Gastrocnemius medialis (tissue), 4 donors: ENCODE results near the gene BPIFB2. TPM values are rescaled to one million over a fixed set of nuclear protein-coding genes. Genes with fewer than 3 reads are reported as not detected.

Experiments
- ATAC-seq, 2 donors: fragments of 150-250 bp; one replicate each; pipeline ENCODE4 v1.9.1; 2016
- DNase-seq, 2 donors: peaks; one replicate each; pipeline ENCODE4 v3.0.0-alpha.2; 2019
- H3K27ac ChIP-seq, 4 donors: fragments of 200-600 bp; sonication (generic); 1 replicate in 1 of 4; 2 replicates in 3 of 4; pipeline ENCODE4 v1.5.1; 2016 to 2018; ENCODE audit warnings: mild to moderate bottlenecking in 2 of 4, moderate library complexity in 1 of 4
- H3K27me3 ChIP-seq, 3 donors: fragments of 200-600 bp; sonication (generic) in 2 of 3; 1 replicate in 1 of 3; 2 replicates in 2 of 3; pipeline versions ENCODE4 v1.5.1 to v1.6.0; 2016 to 2019; ENCODE audit warnings: mild to moderate bottlenecking in 1 of 3, moderate library complexity in 1 of 3
- H3K36me3 ChIP-seq, 2 donors: fragments of 200-600 bp; sonication (generic) in 1 of 2; one replicate each; pipeline ENCODE4 v1.5.1; 2017 to 2018
- H3K4me1 ChIP-seq, 2 donors: fragments of 200-600 bp; sonication (generic) in 1 of 2; one replicate each; pipeline ENCODE4 v1.5.1; 2016 to 2017; ENCODE audit warnings: mild to moderate bottlenecking in 2 of 2
- H3K4me3 ChIP-seq, 4 donors: fragments of 200-600 bp; sonication (generic) in 3 of 4; 1 replicate in 1 of 4; 2 replicates in 3 of 4; pipeline ENCODE4 v1.5.1; 2016 to 2019; ENCODE audit warnings: mild to moderate bottlenecking in 2 of 4
- H3K9me3 ChIP-seq, 3 donors: fragments of 200-600 bp; sonication (generic) in 2 of 3; 1 replicate in 1 of 3; 2 replicates in 2 of 3; pipeline ENCODE4 v1.5.1; 2016 to 2019
- POLR2A ChIP-seq, 2 donors: fragments of 450-650 bp; IDR thresholded peaks; one replicate each; pipeline ENCODE4 v1.6.1; 2017; ENCODE audit warnings: antibody characterized with exemption in 2 of 2, mild to moderate bottlenecking in 2 of 2, moderate library complexity in 2 of 2
- in situ Hi-C, 4 donors: fragments of 200-750 bp; cut with MboI; loops; one replicate each; pipeline versions ENCODE4 v1.15.0 to v1.8.0; 2017; ENCODE audit warnings: low sequenced_read_pairs in 4 of 4
- intact Hi-C: fragments of 100-400 bp; cut with DNase I; formaldehyde crosslinking; loops from one replicate; pipeline ENCODE4 v1.15.1; 2023; ENCODE audit warnings: low total_unique reads
- total RNA-seq, 4 donors: library from RNA; depleted of rRNA; stranded (reverse); fragments of >200 nt; gene quantifications; one replicate each; pipeline versions ENCODE4 v1.1.0 to v1.2.3, GENCODE V29; 2016
- TF ChIP-seq, protein P1 (sequence below), 5 experiments: fragments of 450-650 bp in 3 of 5; fragments of 200-600 bp in 2 of 5; sonication (generic) in 2 of 5; IDR thresholded peaks in 4 of 5; conservative IDR thresholded peaks in 1 of 5; 1 replicate in 4 of 5; 2 replicates in 1 of 5; pipeline ENCODE4 v1.5.1; 2016 to 2019; ENCODE audit warnings: antibody characterized with exemption in 5 of 5, mild to moderate bottlenecking in 3 of 5, moderate library complexity in 3 of 5

The BPIFB2 gene
- total RNA-seq, 4 donors from 2014 or later, result not detected

DNA sequence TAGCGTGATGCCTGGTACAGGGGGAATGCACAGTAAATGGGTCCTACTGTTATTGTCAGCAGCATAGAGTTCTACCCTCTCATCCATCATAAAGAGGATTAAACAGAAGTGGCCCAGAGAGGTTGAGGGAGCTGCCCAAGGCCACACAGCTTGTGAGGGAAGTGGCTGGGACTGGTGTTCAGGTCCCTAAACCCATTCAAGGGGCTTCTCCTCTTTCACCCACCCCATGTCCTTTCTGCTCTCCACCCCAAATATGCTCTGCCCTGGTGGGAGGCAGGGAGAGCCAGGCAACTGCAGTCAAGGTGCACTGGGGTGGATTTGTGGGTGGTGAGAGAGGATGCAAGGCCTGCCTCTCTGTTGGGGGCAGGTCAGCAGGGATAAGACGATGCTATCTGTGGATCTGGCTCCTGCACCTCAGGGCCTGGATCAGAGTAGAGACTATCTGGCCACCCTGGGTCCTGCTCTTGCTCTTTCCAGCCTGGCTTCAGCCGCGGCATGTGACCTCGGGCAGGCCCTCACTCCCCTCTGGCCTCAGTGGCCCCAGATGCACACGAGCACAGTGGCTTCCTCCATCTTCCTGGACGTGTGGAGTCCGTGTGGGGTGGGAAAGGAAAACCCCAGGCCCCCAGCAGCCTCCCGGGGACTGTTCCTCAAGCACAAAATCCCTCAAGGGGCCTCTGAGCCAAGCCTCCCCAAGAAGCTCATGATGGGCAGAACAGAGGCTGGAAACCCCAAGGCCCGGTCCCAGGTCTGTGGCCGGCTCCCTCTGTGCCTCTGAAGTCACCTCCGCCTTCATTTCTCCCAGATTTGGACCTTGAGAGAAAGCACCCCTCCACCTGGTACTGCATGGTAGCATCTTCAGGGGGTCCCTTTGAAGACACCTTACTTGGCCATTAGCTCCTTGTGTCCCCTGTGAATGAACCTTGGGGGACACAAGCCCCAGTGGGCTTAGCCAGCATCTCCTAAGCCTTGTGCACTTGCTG lies 20.6 kb downstream of the BPIFB2 start:
- intact Hi-C loops, result no loop called here
- no peak for TF ChIP-seq POLR2A (IDR thresholded peaks at IDR 0.05)
- no peak overlapping the region for H3K4me3 ChIP-seq
- peaks cover 0 to 6% (median 0%) of the 10 kb centered on the region in 3 donors for H3K27me3 ChIP-seq
- H3K36me3 ChIP-seq, result no peaks in the 10 kb centered on the region
- no peaks in the 10 kb centered on the region for H3K4me1 ChIP-seq
- in situ Hi-C loops, result no loop called here
- no peak overlapping the region for H3K27ac ChIP-seq
- ATAC-seq, result no peak
- DNase-seq, result no peak
- no peaks in the 10 kb centered on the region for H3K9me3 ChIP-seq

DNA sequence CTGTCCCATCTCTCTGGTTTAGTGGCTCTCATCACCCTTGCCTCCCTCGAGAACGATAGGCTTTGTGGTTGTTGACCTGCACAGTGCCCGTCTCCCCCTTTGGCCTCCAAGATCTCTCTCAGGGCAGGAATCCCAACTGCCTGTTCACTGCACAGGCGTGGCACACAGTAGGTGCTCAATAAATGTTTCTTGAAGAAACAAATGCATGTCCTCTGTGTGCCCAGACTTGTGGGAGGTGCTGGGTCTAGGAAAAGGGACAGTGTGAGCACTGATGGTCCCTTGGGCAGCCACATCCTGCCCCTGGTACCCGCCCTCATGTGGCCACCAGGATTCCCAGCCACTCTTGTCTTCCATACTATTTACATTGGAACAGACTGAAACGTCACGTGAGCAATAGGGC lies 21.4 kb downstream of the BPIFB2 start:
- Histone ChIP-seq H3K36me3 (no peaks in the 10 kb centered on the region), H3K4me3 (no peak overlapping the region), H3K4me1 (no peaks in the 10 kb centered on the region), H3K9me3 (no peaks in the 10 kb centered on the region), H3K27me3 (peaks cover 0 to 6% (median 0%) of the 10 kb centered on the region in 3 donors), H3K27ac (no peak overlapping the region)
- DNase-seq (no peak), ATAC-seq (no peak)
- TF ChIP-seq, protein P1, sequence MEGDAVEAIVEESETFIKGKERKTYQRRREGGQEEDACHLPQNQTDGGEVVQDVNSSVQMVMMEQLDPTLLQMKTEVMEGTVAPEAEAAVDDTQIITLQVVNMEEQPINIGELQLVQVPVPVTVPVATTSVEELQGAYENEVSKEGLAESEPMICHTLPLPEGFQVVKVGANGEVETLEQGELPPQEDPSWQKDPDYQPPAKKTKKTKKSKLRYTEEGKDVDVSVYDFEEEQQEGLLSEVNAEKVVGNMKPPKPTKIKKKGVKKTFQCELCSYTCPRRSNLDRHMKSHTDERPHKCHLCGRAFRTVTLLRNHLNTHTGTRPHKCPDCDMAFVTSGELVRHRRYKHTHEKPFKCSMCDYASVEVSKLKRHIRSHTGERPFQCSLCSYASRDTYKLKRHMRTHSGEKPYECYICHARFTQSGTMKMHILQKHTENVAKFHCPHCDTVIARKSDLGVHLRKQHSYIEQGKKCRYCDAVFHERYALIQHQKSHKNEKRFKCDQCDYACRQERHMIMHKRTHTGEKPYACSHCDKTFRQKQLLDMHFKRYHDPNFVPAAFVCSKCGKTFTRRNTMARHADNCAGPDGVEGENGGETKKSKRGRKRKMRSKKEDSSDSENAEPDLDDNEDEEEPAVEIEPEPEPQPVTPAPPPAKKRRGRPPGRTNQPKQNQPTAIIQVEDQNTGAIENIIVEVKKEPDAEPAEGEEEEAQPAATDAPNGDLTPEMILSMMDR (IDR thresholded peaks at IDR 0.05 in 4 of 5, conservative IDR thresholded peaks at IDR 0.05 in 1 of 5), result no peak
- no peak for TF ChIP-seq POLR2A (IDR thresholded peaks at IDR 0.05)
- in situ Hi-C loops (no loop called here), intact Hi-C loops (no loop called here)

DNA sequence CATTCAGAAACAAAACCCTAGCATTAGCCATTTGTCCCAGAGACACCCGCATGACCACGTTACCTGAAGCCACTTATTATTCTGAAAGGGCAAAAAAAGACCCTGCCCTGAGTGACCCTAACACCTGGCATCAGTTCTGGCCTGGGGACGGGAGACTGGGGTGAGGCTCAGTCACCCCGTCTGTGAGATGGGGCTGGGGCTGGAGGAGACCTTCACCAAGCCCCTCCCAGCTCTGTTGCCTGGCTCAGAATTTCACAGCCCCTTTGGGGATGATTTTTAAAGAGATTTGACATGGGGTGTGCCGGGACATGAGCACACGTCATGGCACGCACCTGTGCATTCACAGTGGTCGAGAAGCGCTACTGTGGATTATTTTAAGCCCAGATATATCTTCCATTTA lies 22.6 kb downstream of the BPIFB2 start:
- intact Hi-C loops, result no loop called here

DNA sequence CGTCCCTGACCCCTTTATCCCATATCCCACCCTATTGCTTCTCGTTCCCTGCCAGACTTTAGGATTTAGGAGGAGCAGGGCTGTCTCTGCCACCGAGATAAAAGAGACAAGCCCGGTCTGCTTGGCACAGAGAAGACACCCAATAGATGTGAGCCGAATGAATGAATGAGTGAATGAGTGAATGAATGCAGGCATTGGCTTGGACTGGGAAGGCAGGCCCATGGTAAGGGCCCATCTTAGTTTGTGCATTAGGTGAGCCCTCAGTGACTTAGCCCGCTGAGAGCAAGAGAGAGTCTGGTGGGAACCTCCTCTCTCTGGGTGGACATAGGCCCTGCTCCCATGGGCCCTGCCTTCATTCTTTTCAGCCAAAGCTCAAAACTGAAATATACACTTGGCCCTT lies 23.1 kb downstream of the BPIFB2 start:
- no peaks in the 10 kb centered on the region for H3K36me3 ChIP-seq
- H3K9me3 ChIP-seq, result no peaks in the 10 kb centered on the region
- no peak for ATAC-seq
- no peak overlapping the region for H3K27ac ChIP-seq
- TF ChIP-seq, protein P1 (IDR thresholded peaks at IDR 0.05 in 4 of 5, conservative IDR thresholded peaks at IDR 0.05 in 1 of 5), result no peak
- TF ChIP-seq POLR2A (IDR thresholded peaks at IDR 0.05), result no peak
- in situ Hi-C loops, result no loop called here
- no peaks in the 10 kb centered on the region for H3K4me1 ChIP-seq
- no peak overlapping the region for H3K4me3 ChIP-seq
- peaks cover 0 to 6% (median 0%) of the 10 kb centered on the region in 3 donors for H3K27me3 ChIP-seq
- no peak for DNase-seq
- intact Hi-C loops, result no loop called here

More for the DNA sequence above, 22.6 kb downstream of the BPIFB2 start:
- ATAC-seq (no peak), DNase-seq (no peak)
- H3K27ac ChIP-seq, result no peak overlapping the region
- no peaks in the 10 kb centered on the region for H3K36me3 ChIP-seq
- H3K4me1 ChIP-seq, result no peaks in the 10 kb centered on the region
- peaks cover 0 to 6% (median 0%) of the 10 kb centered on the region in 3 donors for H3K27me3 ChIP-seq
- no peaks in the 10 kb centered on the region for H3K9me3 ChIP-seq
- in situ Hi-C loops, result no loop called here
- TF ChIP-seq, protein P1 (IDR thresholded peaks at IDR 0.05 in 4 of 5, conservative IDR thresholded peaks at IDR 0.05 in 1 of 5), result no peak
- no peak for TF ChIP-seq POLR2A (IDR thresholded peaks at IDR 0.05)
- H3K4me3 ChIP-seq, result no peak overlapping the region

DNA sequence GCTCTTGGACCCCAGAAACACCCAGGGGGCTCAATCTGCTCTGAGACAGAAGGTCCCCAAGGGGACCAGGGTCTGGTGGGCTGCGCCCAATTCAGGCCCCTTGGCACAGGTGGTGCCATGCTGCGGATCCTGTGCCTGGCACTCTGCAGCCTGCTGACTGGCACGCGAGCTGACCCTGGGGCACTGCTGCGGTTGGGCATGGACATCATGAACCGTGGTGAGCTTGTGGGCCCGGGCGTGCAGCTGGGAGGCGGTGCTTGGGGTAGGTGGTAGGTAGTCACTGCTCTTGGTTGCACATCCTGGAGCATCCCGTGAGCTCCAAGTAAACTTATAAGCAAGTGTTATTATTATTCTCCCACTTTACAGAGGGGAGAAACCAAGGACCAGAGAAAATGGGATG lies 24.0 kb downstream of the BPIFB2 start, which contains the start of gene BPIFB6:
Gene BPIFB6 (plus strand): TSS at position 118 of the 400 bp plus-strand sequence. CDS start 0 bp downstream, at position 118.
- no peaks in the 10 kb centered on the region for H3K9me3 ChIP-seq
- H3K27ac ChIP-seq, result no peak within 1 kb of the TSS
- intact Hi-C loops, result no loop called here
- no peak for DNase-seq
- peaks cover 0 to 6% (median 0%) of the 10 kb centered on the region in 3 donors for H3K27me3 ChIP-seq
- in situ Hi-C loops, result no loop called here
- no peak within 1 kb of the TSS for H3K4me3 ChIP-seq
- no peaks in the 10 kb centered on the region for H3K36me3 ChIP-seq
- no peak for ATAC-seq
- TF ChIP-seq, protein P1 (IDR thresholded peaks at IDR 0.05 in 4 of 5, conservative IDR thresholded peaks at IDR 0.05 in 1 of 5), result no peak
- no peak for TF ChIP-seq POLR2A (IDR thresholded peaks at IDR 0.05)
- no peaks in the 10 kb centered on the region for H3K4me1 ChIP-seq
